Stimulated activated naive B cell treated with anti-CD40 and anti-IgM and Interleukin-4, amounts not matched to agents 10 μg/mL and 1 μg/mL and 100 μg/mL, for 72 hours (primary cell): Measurements from ENCODE around the gene DUSP10.

Experiments
- ATAC-seq, 2 donors: fragments of 150-1000 bp; cut with Tn5 transposase; replicated peaks; 2 replicates each; pipeline ENCODE4 v1.10.0; 2021; ENCODE audit warnings: moderate library complexity in 1 of 2
- DNase-seq: peaks from one replicate; pipeline ENCODE4 v3.0.0; 2021
- H3K27ac Mint-ChIP-seq: one replicate; pipeline ENCODE4 v1.8.0; 2022; ENCODE audit warnings: mild to moderate bottlenecking, mixed read lengths
- H3K27me3 Mint-ChIP-seq, 2 donors: one replicate each; pipeline ENCODE4 v1.8.0; 2022; ENCODE audit warnings: mixed read lengths in 2 of 2
- H3K36me3 Mint-ChIP-seq, 2 donors: one replicate each; pipeline ENCODE4 v1.8.0; 2022; ENCODE audit warnings: mixed read lengths in 2 of 2, mild to moderate bottlenecking in 1 of 2
- H3K4me1 Mint-ChIP-seq, 2 donors: one replicate each; pipeline ENCODE4 v1.8.0; 2022; ENCODE audit warnings: mixed read lengths in 2 of 2, mild to moderate bottlenecking in 1 of 2
- H3K4me3 Mint-ChIP-seq, 2 donors: one replicate each; pipeline ENCODE4 v1.8.0; 2022; ENCODE audit warnings: mild to moderate bottlenecking in 2 of 2, mixed read lengths in 2 of 2, moderate library complexity in 1 of 2
- H3K9me3 Mint-ChIP-seq, 2 donors: one replicate each; pipeline ENCODE4 v1.8.0; 2022; ENCODE audit warnings: mixed read lengths in 2 of 2, mild to moderate bottlenecking in 1 of 2

DUSP10 gene

DNA sequence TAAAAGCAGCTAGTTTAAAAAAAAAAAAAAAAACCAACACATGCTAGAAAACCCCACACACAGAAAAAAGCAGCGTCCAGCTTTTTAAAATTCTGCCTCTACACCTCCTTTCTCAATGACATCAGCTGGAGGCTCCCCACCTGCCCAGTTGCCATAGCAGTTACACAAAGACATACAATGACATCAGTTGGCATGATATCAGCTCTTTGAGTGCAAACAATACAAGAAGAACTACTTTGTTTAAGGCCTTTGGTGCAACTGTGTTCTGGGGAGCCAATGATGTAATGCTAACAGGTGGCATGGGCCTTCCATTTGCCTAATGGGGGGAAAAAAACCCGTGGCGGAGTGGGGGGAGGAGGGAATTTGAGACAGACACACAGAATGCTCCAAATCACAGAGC lies 32.9 kb downstream of the DUSP10 start:
- DNase-seq (peak; percentile 21), ATAC-seq (peak; percentile 48 to 49)
- Mint-ChIP-seq H3K27me3 (no peaks in the 10 kb centered on the region), H3K27ac (peak overlapping the region; percentile 91), H3K4me1 (peaks cover 36 to 50% of the 10 kb centered on the region in 2 donors), H3K9me3 (no peaks in the 10 kb centered on the region), H3K36me3 (peaks cover 30 to 49% of the 10 kb centered on the region in 2 donors), H3K4me3 (peak overlapping the region; percentile 50 to 62)

DNA sequence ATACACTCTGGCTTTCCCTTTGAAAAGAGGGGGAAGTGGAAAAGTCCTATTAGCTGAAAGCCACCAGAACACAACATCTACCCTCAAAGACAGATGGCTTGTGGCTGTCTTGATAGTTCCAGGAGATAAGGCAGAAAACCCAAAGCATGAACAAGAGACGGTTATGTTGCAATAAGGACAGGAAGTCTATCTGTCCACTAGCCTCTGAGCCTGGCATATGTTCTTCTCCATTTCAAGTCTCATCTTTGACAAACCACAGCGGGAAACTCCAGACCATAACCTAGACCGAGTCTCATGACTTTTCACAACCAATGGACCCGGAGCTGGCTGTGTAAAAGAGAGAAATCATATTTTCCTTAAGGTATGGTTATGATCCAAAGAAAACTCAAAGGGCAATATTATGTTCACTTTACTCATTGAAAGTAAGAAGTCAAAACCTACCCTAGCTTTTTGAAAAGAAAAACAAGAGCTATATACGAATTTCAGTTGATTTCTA lies 33.8 kb downstream of the DUSP10 start:
- Mint-ChIP-seq H3K4me3 (peak overlapping the region; percentile 42 to 62), H3K9me3 (no peaks in the 10 kb centered on the region), H3K4me1 (peaks cover 36 to 47% of the 10 kb centered on the region in 2 donors), H3K27me3 (no peaks in the 10 kb centered on the region), H3K27ac (peak overlapping the region; percentile 91), H3K36me3 (peaks cover 34 to 57% of the 10 kb centered on the region in 2 donors)
- ATAC-seq (peak; percentile 83 to 84), DNase-seq (peak; percentile 64)

DNA sequence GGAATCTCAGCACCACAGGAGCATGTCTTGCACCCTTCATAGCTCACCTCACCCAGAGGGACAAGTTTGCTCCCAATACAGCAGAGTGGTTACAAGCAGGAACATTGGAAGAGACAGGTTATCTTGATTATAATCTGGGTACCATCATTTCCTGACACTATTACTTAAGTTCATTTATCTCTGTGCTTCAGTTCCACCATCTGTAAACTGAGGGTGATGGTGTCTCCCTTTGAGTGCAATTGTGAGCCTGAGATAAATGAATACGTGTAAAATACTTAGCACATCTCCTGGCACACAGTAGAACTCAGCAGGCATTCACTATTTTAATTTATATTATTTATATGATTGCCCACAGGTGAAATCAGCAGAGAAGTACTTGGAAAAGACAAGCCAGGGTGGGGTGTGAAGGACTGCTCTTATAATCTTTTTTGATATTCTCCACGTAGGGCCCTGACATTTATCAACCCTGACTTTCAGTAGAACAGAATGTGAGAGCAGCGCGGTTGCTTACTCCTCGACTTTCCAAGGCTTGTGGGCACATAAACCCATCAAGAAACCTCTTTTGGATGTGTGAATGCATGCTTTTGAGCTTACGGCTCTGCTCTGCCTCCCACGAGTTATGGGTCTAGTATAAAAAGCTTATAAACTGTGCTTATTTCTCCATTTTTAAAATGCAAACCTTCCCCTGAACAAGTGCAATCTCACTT lies 34.9 kb downstream of the DUSP10 start:
- no peak for ATAC-seq
- Mint-ChIP-seq H3K4me1 (peaks cover 32 to 37% of the 10 kb centered on the region in 2 donors), H3K4me3 (no peak overlapping the region), H3K9me3 (no peaks in the 10 kb centered on the region), H3K36me3 (peaks cover 35 to 56% of the 10 kb centered on the region in 2 donors), H3K27ac (peak overlapping the region; percentile 37), H3K27me3 (no peaks in the 10 kb centered on the region)
- no peak for DNase-seq

DNA sequence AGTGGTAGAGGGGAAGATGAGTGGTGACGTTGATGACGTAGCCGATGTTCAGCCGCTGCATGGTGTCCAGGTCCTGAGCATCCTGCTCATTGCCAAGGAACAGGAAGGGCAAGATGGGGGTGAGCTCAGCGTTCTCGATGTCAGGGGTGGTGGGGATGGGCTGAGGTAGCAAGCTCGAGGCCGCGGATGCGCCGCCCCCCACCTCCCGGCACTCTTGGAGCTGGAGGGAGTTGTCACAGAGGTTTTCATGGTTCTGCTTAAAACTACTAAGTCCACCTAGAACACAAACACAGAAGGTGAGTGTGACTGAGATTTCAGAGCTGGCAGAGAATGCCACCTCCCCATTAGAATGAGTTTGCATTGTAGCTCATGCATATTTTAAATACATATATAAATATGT lies 35.7 kb downstream of the DUSP10 start:
- H3K4me1 Mint-ChIP-seq = peaks cover 27 to 29% of the 10 kb centered on the region in 2 donors

DNA sequence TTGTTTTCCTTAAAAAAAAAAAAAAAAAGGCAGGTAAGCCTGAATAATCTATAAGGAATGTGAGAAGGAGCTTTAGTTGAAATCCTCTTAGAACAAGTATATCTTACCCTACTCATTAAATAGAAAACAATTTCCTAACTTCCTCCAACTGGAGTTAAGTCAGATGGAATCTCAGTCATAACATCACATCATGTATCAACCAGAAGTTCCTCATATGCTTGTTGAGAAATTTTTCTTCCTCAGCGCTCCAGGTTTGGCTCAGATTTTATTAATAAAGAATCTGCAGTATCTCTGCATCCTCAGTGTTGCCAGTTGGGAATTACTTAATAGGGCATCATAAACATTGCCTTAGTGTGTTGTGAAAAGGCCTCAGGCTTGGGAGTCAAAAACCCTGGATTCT lies 37.6 kb downstream of the DUSP10 start:
- ATAC-seq (no peak), DNase-seq (no peak)
- Mint-ChIP-seq H3K4me3 (no peak overlapping the region), H3K36me3 (peaks cover 44 to 55% of the 10 kb centered on the region in 2 donors), H3K9me3 (no peaks in the 10 kb centered on the region), H3K27ac (no peak overlapping the region), H3K4me1 (peaks cover 15 to 19% of the 10 kb centered on the region in 2 donors), H3K27me3 (no peaks in the 10 kb centered on the region)

More for the DNA sequence above, 35.7 kb downstream of the DUSP10 start:
- DNase-seq (no peak), ATAC-seq (no peak)
- peak overlapping the region; percentile 25 for H3K27ac Mint-ChIP-seq
- peaks cover 40 to 56% of the 10 kb centered on the region in 2 donors for H3K36me3 Mint-ChIP-seq
- no peak overlapping the region for H3K4me3 Mint-ChIP-seq
- no peaks in the 10 kb centered on the region for H3K27me3 Mint-ChIP-seq
- no peaks in the 10 kb centered on the region for H3K9me3 Mint-ChIP-seq

DNA sequence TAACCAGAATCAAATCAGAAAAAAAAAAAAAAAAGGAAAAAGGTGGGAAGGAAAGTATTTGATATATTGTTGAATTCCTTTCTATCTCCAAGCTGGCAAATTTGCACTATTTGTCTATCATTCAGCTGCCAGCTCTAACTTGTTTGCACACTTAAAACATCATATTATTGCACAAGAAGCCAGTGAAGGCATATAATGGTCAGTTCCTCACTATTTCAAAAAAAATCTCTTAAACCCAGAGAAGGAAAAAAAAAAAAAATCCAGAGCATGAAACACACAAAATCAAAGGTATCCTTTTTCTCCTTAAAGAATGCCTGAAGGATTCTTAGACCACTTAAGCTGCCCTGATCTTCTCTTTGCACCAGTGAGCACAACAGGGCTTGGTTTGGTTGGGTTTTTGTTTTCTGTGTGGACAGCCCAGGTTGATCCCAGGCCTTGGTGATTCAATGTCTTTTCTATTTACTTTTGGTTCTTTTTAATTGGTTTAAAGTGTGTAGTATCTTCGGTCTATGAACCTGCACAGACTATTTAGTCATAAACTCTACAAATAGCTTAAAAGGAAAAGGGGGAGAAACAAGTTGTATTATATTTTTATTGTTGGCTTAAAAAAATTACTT lies 40.2 kb downstream of the DUSP10 start:
- peaks cover 14 to 16% of the 10 kb centered on the region in 2 donors for H3K4me1 Mint-ChIP-seq
- H3K27ac Mint-ChIP-seq = no peak overlapping the region

DNA sequence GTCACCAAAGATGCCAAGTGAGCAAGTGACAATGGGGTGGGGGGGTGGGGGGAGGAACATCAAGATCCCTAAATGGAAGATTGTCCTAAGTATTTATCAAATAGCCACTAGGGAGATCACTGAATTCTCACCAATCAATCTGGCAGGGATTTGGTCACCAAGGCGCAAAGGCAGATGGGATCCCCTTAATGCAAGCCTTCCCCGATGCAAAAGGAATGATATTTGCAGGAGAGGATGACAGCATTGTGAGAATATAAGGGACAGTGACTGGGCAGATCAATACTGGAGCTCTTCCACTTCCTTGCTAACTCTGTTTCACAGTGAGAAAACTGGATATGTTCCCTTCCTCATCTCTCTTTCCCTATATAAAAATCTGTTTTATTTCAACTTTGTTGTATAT lies 40.9 kb downstream of the DUSP10 start:
- ATAC-seq (no peak), DNase-seq (no peak)
- Mint-ChIP-seq H3K4me3 (no peak overlapping the region), H3K27me3 (no peaks in the 10 kb centered on the region), H3K4me1 (peaks cover 17 to 19% of the 10 kb centered on the region in 2 donors), H3K9me3 (peaks cover 0 to 2% of the 10 kb centered on the region in 2 donors), H3K36me3 (peaks cover 42 to 66% of the 10 kb centered on the region in 2 donors), H3K27ac (no peak overlapping the region)

More for the DNA sequence above, 40.2 kb downstream of the DUSP10 start:
- peaks cover 44 to 67% of the 10 kb centered on the region in 2 donors for H3K36me3 Mint-ChIP-seq
- H3K4me3 Mint-ChIP-seq = no peak overlapping the region
- DNase-seq (no peak), ATAC-seq (no peak)
- H3K9me3 Mint-ChIP-seq = peaks cover 0 to 2% of the 10 kb centered on the region in 2 donors
- H3K27me3 Mint-ChIP-seq = no peaks in the 10 kb centered on the region

DNA sequence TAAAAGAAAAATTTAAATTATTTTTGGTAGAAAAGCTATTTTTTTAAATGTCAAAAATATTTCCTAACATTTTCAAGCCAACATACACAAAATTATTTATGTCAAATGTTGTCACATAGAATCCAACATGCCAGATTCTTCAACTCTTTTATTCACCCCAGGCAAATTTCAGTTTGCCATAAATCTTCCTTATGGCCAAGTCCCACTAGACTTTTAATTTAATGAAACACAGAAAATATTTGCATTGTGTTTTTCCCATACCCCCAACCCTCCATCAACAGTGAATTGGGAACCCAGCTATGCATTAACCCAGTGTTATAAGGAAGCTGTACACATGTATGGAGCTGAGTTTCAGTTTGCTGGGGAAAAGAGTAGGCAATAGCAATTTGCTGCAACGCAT lies 41.4 kb downstream of the DUSP10 start:
- peaks cover 37 to 64% of the 10 kb centered on the region in 2 donors for H3K36me3 Mint-ChIP-seq
- DNase-seq (no peak), ATAC-seq (no peak)
- H3K4me1 Mint-ChIP-seq = peaks cover 16 to 19% of the 10 kb centered on the region in 2 donors
- H3K9me3 Mint-ChIP-seq = peaks cover 0 to 2% of the 10 kb centered on the region in 2 donors
- H3K27me3 Mint-ChIP-seq = no peaks in the 10 kb centered on the region
- H3K27ac Mint-ChIP-seq = no peak overlapping the region
- H3K4me3 Mint-ChIP-seq = no peak overlapping the region

DNA sequence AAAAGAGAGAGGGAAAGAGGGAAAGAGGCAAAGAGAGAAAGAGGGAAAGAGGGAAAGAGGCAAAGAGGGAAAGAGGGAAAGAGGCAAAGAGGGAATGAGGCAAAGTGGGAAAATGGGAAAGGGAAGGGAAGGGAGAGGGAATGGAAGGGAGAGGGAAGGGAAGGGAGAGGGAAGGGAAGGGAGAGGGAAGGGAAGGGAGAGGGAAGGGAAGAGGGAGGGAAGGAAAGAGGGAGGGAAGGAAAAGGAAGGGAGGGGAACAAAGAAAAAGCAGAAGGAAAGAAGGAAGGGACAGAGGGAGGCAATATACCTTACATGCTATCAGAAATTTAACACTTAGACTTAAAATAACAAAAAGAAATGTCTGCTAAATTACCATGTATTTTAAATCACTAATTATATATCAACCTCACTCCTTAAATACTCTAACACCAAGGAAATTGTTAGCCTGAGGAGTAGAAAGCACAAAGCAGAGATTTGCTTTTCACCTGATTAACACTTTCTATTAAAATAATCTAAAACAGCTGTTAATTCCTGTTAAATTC lies 41.8 kb downstream of the DUSP10 start:
- Mint-ChIP-seq H3K27me3 (no peaks in the 10 kb centered on the region), H3K27ac (no peak overlapping the region), H3K4me1 (peaks cover 16 to 19% of the 10 kb centered on the region in 2 donors), H3K9me3 (peaks cover 0 to 2% of the 10 kb centered on the region in 2 donors), H3K36me3 (peaks cover 34 to 62% of the 10 kb centered on the region in 2 donors), H3K4me3 (no peak overlapping the region)
- DNase-seq = no peak
- no peak for ATAC-seq

DNA sequence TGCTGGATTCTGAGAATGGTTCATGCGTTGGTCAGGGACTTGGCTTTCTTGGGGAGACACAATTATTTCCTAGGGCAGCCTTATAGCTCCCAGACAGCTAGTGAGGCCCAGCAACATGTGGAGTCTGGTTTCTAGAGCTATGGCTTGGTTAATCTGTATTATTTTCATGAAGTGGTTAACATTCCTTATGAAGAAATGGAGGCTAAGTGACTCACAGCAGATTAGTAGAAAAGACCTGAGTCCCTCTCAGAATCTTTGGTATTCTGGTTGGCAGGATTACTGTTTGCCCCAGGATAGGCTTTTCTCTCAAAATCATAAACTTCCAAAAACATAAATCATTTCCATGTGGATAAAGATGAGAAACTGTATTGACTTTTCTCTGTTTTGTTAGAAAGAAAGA lies 42.3 kb downstream of the DUSP10 start:
- no peak overlapping the region for H3K27ac Mint-ChIP-seq
- DNase-seq (no peak), ATAC-seq (no peak)
- peaks cover 0 to 2% of the 10 kb centered on the region in 2 donors for H3K9me3 Mint-ChIP-seq
- H3K27me3 Mint-ChIP-seq = no peaks in the 10 kb centered on the region
- peaks cover 32 to 59% of the 10 kb centered on the region in 2 donors for H3K36me3 Mint-ChIP-seq
- peaks cover 16 to 19% of the 10 kb centered on the region in 2 donors for H3K4me1 Mint-ChIP-seq
- H3K4me3 Mint-ChIP-seq = no peak overlapping the region

DNA sequence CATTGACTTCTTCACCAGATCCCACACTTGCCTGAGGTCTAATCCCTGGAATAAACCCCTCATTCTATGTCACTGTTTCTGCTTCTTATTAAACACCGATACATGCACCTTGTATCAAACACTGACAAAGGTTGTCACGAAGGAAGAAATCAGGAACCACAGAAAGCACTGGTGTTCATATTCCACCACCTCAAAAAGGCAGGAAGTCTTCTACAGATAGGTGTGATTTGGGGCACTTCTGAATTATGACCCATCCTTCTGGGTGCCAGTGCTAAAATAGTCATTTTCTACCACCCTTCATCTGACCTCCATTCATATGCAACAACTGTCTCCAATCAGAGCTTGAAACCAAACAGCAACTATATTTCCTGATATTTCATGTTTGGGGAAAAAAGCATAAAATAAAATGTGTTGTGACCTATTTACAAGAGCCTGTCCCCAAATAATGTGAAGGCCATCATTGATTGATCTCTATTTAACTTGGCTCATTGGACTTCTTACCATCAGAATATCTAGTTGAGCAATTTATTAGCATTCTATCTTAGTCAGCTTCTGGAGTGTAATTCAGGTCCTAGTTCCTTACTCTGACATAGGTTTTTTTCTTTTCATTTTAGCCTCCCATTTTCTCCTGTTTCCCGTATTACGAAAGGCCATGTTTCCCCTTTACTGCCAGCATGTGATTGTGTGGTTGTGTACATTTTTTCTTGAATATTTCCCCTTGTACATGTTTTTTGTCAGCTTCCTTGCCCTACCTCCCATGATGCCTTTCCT lies 43.1 kb downstream of the DUSP10 start:
- peaks cover 16 to 19% of the 10 kb centered on the region in 2 donors for H3K4me1 Mint-ChIP-seq
- no peak for ATAC-seq
- peaks cover 0 to 2% of the 10 kb centered on the region in 2 donors for H3K9me3 Mint-ChIP-seq
- H3K4me3 Mint-ChIP-seq = no peak overlapping the region
- no peak overlapping the region for H3K27ac Mint-ChIP-seq
- no peaks in the 10 kb centered on the region for H3K27me3 Mint-ChIP-seq
- DNase-seq = no peak
- H3K36me3 Mint-ChIP-seq = peaks cover 32 to 53% of the 10 kb centered on the region in 2 donors

DNA sequence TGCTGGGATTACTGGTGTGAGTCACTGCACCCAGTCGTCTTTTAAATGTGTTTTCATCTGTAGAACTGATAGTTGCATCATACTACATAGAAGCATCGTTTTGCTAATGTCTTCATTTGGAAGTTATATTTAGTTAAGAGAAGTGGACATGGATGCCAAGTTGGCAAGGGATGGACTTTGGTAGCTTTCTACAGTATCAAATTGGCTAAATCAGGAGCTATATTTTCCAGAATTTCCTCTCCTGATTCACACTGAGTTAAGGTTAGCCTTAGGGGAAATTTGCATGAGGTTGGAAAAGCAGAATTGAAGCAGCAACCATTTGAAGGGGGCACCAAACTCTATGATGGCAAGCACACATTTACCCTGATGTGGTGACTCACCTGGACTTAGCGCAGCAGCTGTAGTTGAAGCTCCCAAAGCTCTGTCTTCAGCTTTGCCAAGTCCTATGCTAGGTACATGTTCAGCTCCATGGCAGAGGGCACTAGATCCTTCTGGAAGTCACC lies 43.9 kb downstream of the DUSP10 start:
- ATAC-seq = no peak
- DNase-seq = no peak
- Mint-ChIP-seq H3K27me3 (no peaks in the 10 kb centered on the region), H3K36me3 (peaks cover 28 to 48% of the 10 kb centered on the region in 2 donors), H3K4me3 (no peak overlapping the region), H3K9me3 (peaks cover 2 to 3% of the 10 kb centered on the region in 2 donors), H3K4me1 (peaks cover 16 to 19% of the 10 kb centered on the region in 2 donors), H3K27ac (no peak overlapping the region)

DNA sequence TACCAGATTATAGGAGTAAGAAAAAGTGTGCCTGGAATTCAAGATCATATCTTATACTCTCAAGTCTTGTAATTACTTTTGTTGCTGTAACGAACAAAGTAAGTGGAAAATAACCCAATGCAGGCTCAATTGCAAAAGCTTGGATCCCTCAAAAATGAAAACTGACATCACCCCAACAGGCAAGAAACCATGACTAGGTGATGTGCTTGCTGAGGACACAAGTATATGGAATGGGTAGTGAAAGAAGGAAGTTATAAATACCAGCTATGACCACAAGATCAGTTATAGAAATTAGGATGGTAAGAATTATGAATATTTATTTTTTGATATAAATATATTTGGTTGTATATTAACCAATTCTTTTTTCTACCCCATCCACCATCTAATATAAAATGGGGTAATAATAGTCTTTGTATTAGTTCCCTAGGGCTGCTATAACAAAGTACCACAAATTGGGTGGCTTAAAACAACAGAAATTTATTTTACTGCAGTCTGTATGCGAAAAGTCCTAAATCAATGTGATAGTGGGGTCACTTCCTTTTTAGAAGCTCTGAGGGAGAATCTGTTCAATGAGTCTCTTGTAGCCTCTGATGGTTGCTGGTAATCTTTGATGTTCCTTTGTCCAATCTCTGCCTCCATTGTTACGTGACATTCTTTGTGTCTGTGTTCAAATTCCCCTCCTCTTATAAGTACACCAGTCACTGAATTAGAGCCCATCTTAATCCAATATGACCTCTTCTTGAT lies 45.0 kb downstream of the DUSP10 start:
- H3K27ac Mint-ChIP-seq = no peak overlapping the region
- peaks cover 22 to 40% of the 10 kb centered on the region in 2 donors for H3K36me3 Mint-ChIP-seq
- DNase-seq (no peak), ATAC-seq (peak; percentile 72 to 75)
- no peaks in the 10 kb centered on the region for H3K27me3 Mint-ChIP-seq
- peaks cover 2 to 3% of the 10 kb centered on the region in 2 donors for H3K9me3 Mint-ChIP-seq
- no peak overlapping the region for H3K4me3 Mint-ChIP-seq
- H3K4me1 Mint-ChIP-seq = peaks cover 13 to 19% of the 10 kb centered on the region in 2 donors
